ENCODE measurements around the gene HS3ST6. TPM values are rescaled to one million over a fixed set of nuclear protein-coding genes. Genes with fewer than 3 reads are reported as not detected.

Gene HS3ST6
- total and polyA plus RNA-seq, 2 of the 13 experiments (the other 11 are each of a cell fraction or from before 2014, with no cell fraction given) = not detected

DNA sequence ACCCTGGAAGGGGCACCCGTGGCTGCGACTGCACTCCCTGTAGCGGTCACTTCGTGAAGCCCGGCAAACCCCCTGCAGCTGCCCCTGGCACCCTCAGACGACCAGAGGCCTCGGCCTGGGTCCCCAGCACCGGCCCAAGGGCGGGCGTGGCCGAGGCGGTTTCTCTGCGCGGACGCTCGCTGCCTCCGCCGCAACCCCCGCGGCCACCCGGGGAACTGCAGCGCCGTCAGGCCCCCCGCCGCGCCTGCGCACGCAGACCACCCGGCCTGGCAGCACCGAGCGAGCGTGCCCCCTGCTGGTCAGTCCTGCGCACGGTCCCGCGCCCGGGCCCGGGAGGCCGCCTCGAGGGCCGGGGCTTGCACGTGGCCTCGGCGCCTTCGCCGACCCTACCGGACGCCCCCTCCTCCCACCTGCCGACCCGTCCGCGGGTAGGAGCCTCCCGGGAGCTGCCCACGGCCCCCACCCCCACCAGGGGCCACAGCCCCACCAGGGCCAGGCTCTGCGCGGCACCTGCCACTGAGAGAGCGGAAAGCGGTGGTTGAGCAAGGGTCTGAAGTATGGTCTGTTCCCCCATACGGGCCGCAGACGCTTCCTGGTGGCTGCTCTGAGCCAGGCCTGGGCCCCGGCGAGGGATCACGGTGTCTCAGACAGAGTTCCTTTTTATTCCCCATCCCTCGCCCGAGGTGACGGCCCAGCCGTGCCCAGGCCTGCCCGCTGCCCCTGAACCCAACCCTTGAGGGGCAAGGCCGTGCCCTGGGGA lies 11.5 kb upstream of the HS3ST6 start (continued):
- TF ChIP-seq, protein P1, sequence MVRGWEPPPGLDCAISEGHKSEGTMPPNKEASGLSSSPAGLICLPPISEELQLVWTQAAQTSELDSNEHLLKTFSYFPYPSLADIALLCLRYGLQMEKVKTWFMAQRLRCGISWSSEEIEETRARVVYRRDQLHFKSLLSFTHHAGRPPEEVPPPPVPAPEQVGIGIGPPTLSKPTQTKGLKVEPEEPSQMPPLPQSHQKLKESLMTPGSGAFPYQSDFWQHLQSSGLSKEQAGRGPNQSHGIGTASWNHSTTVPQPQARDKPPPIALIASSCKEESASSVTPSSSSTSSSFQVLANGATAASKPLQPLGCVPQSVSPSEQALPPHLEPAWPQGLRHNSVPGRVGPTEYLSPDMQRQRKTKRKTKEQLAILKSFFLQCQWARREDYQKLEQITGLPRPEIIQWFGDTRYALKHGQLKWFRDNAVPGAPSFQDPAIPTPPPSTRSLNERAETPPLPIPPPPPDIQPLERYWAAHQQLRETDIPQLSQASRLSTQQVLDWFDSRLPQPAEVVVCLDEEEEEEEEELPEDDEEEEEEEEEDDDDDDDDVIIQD (CRISPR knock-in tag; IDR thresholded peaks at IDR 0.05; ENCODE audit: low read depth) = no peak
- no peak for TF ChIP-seq ZNF775 (CRISPR knock-in tag; IDR thresholded peaks at IDR 0.05; ENCODE audit: borderline replicate concordance)
- peak; percentile 58; the same call in 1 of the 2 replicates for TF ChIP-seq ZFP90 (CRISPR knock-in tag; IDR thresholded peaks at IDR 0.05; ENCODE audit: borderline replicate concordance)
- TF ChIP-seq AFF4 (CRISPR knock-in tag; IDR thresholded peaks at IDR 0.05) = no peak
- peak; percentile 63; the same call in 1 of the 2 replicates for TF ChIP-seq ZSCAN25 (CRISPR knock-in tag; IDR thresholded peaks at IDR 0.05)
- TF ChIP-seq ZNF687 (CRISPR knock-in tag; IDR thresholded peaks at IDR 0.05) = peak; percentile 98
- TF ChIP-seq ZNF33A (CRISPR knock-in tag; IDR thresholded peaks at IDR 0.05; ENCODE audit: borderline replicate concordance) = no peak
- TF ChIP-seq ESRRA (CRISPR knock-in tag; IDR thresholded peaks at IDR 0.05; ENCODE audit: low read depth) = peak; percentile 43; the same call in 1 of the 2 replicates
- peak; percentile 96 for TF ChIP-seq ZNF607 (CRISPR knock-in tag; IDR thresholded peaks at IDR 0.05; ENCODE audit: borderline replicate concordance)
- peak; percentile 85; the same call in 1 of the 2 replicates for TF ChIP-seq ZNF383 (CRISPR knock-in tag; IDR thresholded peaks at IDR 0.05; ENCODE audit: borderline replicate concordance)
- no peak for TF ChIP-seq KLF9 (CRISPR knock-in tag; IDR thresholded peaks at IDR 0.05; ENCODE audit: low read depth)
- TF ChIP-seq, protein P2, sequence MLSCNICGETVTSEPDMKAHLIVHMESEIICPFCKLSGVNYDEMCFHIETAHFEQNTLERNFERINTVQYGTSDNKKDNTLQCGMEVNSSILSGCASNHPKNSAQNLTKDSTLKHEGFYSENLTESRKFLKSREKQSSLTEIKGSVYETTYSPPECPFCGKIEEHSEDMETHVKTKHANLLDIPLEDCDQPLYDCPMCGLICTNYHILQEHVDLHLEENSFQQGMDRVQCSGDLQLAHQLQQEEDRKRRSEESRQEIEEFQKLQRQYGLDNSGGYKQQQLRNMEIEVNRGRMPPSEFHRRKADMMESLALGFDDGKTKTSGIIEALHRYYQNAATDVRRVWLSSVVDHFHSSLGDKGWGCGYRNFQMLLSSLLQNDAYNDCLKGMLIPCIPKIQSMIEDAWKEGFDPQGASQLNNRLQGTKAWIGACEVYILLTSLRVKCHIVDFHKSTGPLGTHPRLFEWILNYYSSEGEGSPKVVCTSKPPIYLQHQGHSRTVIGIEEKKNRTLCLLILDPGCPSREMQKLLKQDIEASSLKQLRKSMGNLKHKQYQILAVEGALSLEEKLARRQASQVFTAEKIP (CRISPR knock-in tag; IDR thresholded peaks at IDR 0.05; ENCODE audit: borderline replicate concordance) = no peak
- TF ChIP-seq, protein P3, sequence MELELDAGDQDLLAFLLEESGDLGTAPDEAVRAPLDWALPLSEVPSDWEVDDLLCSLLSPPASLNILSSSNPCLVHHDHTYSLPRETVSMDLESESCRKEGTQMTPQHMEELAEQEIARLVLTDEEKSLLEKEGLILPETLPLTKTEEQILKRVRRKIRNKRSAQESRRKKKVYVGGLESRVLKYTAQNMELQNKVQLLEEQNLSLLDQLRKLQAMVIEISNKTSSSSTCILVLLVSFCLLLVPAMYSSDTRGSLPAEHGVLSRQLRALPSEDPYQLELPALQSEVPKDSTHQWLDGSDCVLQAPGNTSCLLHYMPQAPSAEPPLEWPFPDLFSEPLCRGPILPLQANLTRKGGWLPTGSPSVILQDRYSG (CRISPR knock-in tag; IDR thresholded peaks at IDR 0.05) = no peak; the same call in 1 of the 2 replicates
- TF ChIP-seq ATF1 (CRISPR knock-in tag; IDR thresholded peaks at IDR 0.05) = no peak
- peak; percentile 68; the same call in 1 of the 2 replicates for TF ChIP-seq ZBTB7B (CRISPR knock-in tag; IDR thresholded peaks at IDR 0.05)
